ENCODE data around the gene EXOSC10.

EXOSC10 gene

GRCh38 chr1:11030865-11031264 lies 68.8 kb downstream of the EXOSC10 start:
- no peak for TF ChIP-seq POLR2A (IDR thresholded peaks at IDR 0.05; ENCODE audit: extremely low read depth, insufficient read length)
- TF ChIP-seq CTCF (IDR thresholded peaks at IDR 0.05; ENCODE audit: low read depth, low read length), result no peak
- TF ChIP-seq MAX (IDR thresholded peaks at IDR 0.05; ENCODE audit: low read depth, low read length), result no peak
- no peak for TF ChIP-seq MYC (IDR thresholded peaks at IDR 0.05; ENCODE audit: low read depth, low read length)
- no peak overlapping the region for H3K4me3 ChIP-seq (ENCODE audit: low read depth, low read length)
- no peak for DNase-seq (ENCODE audit: low read depth)

- TF ChIP-seq MAX (IDR thresholded peaks at IDR 0.05; ENCODE audit: low read depth, low read length) (no peak), CTCF (IDR thresholded peaks at IDR 0.05; ENCODE audit: low read depth, low read length) (no peak)
- DNase-seq (ENCODE audit: low read depth), result no peak
- H3K4me3 ChIP-seq (ENCODE audit: low read depth, low read length), result no peak overlapping the region
Observed at GRCh38 chr1:11028018-11028417, 71.7 kb downstream of the EXOSC10 start.

GRCh38 chr1:11027316-11027715 lies 72.4 kb downstream of the EXOSC10 start:
- no peak for DNase-seq (ENCODE audit: low read depth)
- no peak for TF ChIP-seq MAX (IDR thresholded peaks at IDR 0.05; ENCODE audit: low read depth, low read length)
- no peak for TF ChIP-seq MYC (IDR thresholded peaks at IDR 0.05; ENCODE audit: low read depth, low read length)
- TF ChIP-seq POLR2A (IDR thresholded peaks at IDR 0.05; ENCODE audit: extremely low read depth, insufficient read length), result no peak
- TF ChIP-seq CTCF (IDR thresholded peaks at IDR 0.05; ENCODE audit: low read depth, low read length), result no peak
- H3K4me3 ChIP-seq (ENCODE audit: low read depth, low read length), result no peak overlapping the region

- H3K4me3 ChIP-seq (ENCODE audit: low read depth, low read length), result no peak overlapping the region
- TF ChIP-seq POLR2A (IDR thresholded peaks at IDR 0.05; ENCODE audit: extremely low read depth, insufficient read length) (no peak), CTCF (IDR thresholded peaks at IDR 0.05; ENCODE audit: low read depth, low read length) (no peak), MAX (IDR thresholded peaks at IDR 0.05; ENCODE audit: low read depth, low read length) (no peak), MYC (IDR thresholded peaks at IDR 0.05; ENCODE audit: low read depth, low read length) (no peak)
- no peak for DNase-seq (ENCODE audit: low read depth)
Observed at GRCh38 chr1:11026903-11027302, 72.8 kb downstream of the EXOSC10 start.

- no peak for TF ChIP-seq CTCF (IDR thresholded peaks at IDR 0.05; ENCODE audit: low read depth, low read length)
- no peak for TF ChIP-seq POLR2A (IDR thresholded peaks at IDR 0.05; ENCODE audit: extremely low read depth, insufficient read length)
- TF ChIP-seq MYC (IDR thresholded peaks at IDR 0.05; ENCODE audit: low read depth, low read length), result no peak
- H3K4me3 ChIP-seq (ENCODE audit: low read depth, low read length), result no peak overlapping the region
- no peak for DNase-seq (ENCODE audit: low read depth)
Observed at GRCh38 chr1:11026052-11026451, 73.6 kb downstream of the EXOSC10 start.

GRCh38 chr1:11025618-11026017 lies 74.1 kb downstream of the EXOSC10 start:
- no peak for DNase-seq (ENCODE audit: low read depth)
- TF ChIP-seq CTCF (IDR thresholded peaks at IDR 0.05; ENCODE audit: low read depth, low read length), result no peak
- TF ChIP-seq MAX (IDR thresholded peaks at IDR 0.05; ENCODE audit: low read depth, low read length), result no peak
- no peak for TF ChIP-seq MYC (IDR thresholded peaks at IDR 0.05; ENCODE audit: low read depth, low read length)
- TF ChIP-seq POLR2A (IDR thresholded peaks at IDR 0.05; ENCODE audit: extremely low read depth, insufficient read length), result no peak
- no peak overlapping the region for H3K4me3 ChIP-seq (ENCODE audit: low read depth, low read length)

Data from NB4 (cell line).